Measurements from ENCODE around the gene PLA2R1. TPM values are rescaled to one million over a fixed set of nuclear protein-coding genes. Genes with fewer than 3 reads are reported as not detected.

PLA2R1 gene
- total RNA-seq, 1 experiment from 2014 or later = 0.39 TPM

DNA sequence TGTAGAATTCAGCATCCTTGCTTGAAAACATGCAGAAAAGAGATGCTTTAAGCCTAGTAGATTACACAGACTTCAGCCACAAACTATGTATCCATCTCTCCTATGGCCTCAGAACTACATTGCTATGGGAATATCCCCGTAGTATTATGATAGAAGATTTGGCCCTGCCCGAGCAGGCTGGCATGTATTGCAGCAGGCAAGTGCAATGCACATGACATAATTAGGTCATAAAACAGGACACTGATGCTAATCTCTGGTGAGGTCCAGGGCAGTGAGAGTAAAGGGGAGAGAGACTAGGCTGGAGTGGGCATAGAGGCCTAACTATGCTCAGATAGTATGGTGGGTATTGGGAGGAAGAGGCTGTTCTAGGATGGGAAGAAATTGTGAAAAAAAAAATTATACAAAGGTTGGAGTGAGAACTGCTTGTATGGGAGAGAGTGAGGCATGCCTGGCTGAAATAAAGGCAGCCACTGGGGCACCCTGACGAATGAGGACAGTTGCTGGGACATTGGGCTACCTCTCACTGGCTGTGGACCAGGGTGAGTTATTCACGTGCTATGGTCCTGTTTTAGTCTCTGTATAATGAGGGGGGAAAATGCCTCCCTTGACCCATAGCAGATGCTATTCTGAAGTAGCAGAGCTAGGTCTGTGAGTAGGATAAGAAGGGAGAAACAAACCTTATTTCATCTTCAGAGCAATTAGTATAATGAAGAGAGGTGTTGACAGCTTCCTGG, 1.6 kb upstream of the PLA2R1 start:
- Mint-ChIP-seq H3K4me1 (ENCODE audit: low read depth, unreplicated experiment) (peaks cover 6% of the 10 kb centered on the region), H3K4me3 (ENCODE audit: unreplicated experiment) (no peak overlapping the region), H3K27me3 (ENCODE audit: insufficient read depth, unreplicated experiment) (no peaks in the 10 kb centered on the region), H3K9me3 (ENCODE audit: unreplicated experiment) (no peaks in the 10 kb centered on the region), H3K36me3 (ENCODE audit: insufficient read depth, unreplicated experiment) (no peaks in the 10 kb centered on the region), H3K27ac (ENCODE audit: unreplicated experiment) (no peak overlapping the region)
- Histone ChIP-seq H3K36me3 (ENCODE audit: control insufficient read depth, insufficient read depth, low read length) (no peaks in the 10 kb centered on the region), H3K4me1 (no peaks in the 10 kb centered on the region), H3K9me3 (no peaks in the 10 kb centered on the region; the same call in 1 of the 2 replicates), H3K27me3 (replicated peaks; ENCODE audit: control insufficient read depth, insufficient read depth, low read length) (no peaks in the 10 kb centered on the region), H3K4me3 (ENCODE audit: low read depth, low read length) (no peak overlapping the region)
- DNase-seq = no peak
- POLR2A ChIA-PET = no interaction called here
- TF ChIP-seq, protein P1, sequence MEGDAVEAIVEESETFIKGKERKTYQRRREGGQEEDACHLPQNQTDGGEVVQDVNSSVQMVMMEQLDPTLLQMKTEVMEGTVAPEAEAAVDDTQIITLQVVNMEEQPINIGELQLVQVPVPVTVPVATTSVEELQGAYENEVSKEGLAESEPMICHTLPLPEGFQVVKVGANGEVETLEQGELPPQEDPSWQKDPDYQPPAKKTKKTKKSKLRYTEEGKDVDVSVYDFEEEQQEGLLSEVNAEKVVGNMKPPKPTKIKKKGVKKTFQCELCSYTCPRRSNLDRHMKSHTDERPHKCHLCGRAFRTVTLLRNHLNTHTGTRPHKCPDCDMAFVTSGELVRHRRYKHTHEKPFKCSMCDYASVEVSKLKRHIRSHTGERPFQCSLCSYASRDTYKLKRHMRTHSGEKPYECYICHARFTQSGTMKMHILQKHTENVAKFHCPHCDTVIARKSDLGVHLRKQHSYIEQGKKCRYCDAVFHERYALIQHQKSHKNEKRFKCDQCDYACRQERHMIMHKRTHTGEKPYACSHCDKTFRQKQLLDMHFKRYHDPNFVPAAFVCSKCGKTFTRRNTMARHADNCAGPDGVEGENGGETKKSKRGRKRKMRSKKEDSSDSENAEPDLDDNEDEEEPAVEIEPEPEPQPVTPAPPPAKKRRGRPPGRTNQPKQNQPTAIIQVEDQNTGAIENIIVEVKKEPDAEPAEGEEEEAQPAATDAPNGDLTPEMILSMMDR (IDR thresholded peaks at IDR 0.05; ENCODE audit: insufficient read depth in 1 of 2, low read depth in 1 of 2, low read length in 1 of 2, severe bottlenecking in 1 of 2, unreplicated experiment in 1 of 2) = no peak
- intact Hi-C loops (cut with micrococcal nuclease; ENCODE audit: unreplicated experiment) = no loop called here
- CTCF ChIA-PET = no interaction called here
- BruUV-seq (replicated peaks) = no TSS peak

- H3K4me3 Mint-ChIP-seq (ENCODE audit: unreplicated experiment) = peak overlapping the region; percentile 82
- no peaks in the 10 kb centered on the region for H3K9me3 Mint-ChIP-seq (ENCODE audit: unreplicated experiment)
- no TSS peak for BruUV-seq (replicated peaks)
- H3K9me3 ChIP-seq = no peaks in the 10 kb centered on the region; the same call in 1 of the 2 replicates
- H3K27ac Mint-ChIP-seq (ENCODE audit: unreplicated experiment) = peak overlapping the region; percentile 29
- H3K27me3 Mint-ChIP-seq (ENCODE audit: insufficient read depth, unreplicated experiment) = no peaks in the 10 kb centered on the region
- intact Hi-C loops (cut with micrococcal nuclease; ENCODE audit: unreplicated experiment) = no loop called here
- no peaks in the 10 kb centered on the region for H3K36me3 ChIP-seq (ENCODE audit: control insufficient read depth, insufficient read depth, low read length)
- H3K4me3 ChIP-seq (ENCODE audit: low read depth, low read length) = no peak overlapping the region
- TF ChIP-seq, protein P1 (IDR thresholded peaks at IDR 0.05; ENCODE audit: insufficient read depth in 1 of 2, low read depth in 1 of 2, low read length in 1 of 2, severe bottlenecking in 1 of 2, unreplicated experiment in 1 of 2) = no peak
- DNase-seq = no peak
- no peaks in the 10 kb centered on the region for H3K4me1 ChIP-seq
- CTCF ChIA-PET = no interaction called here
- no peaks in the 10 kb centered on the region for H3K27me3 ChIP-seq (replicated peaks; ENCODE audit: control insufficient read depth, insufficient read depth, low read length)
- no peaks in the 10 kb centered on the region for H3K36me3 Mint-ChIP-seq (ENCODE audit: insufficient read depth, unreplicated experiment)
- H3K4me1 Mint-ChIP-seq (ENCODE audit: low read depth, unreplicated experiment) = peaks cover 6% of the 10 kb centered on the region
- POLR2A ChIA-PET = no interaction called here
Measured at GRCh38 chr2:160063271-160063670, 856 bp upstream of the PLA2R1 start.

- ChIA-PET POLR2A (no interaction called here), CTCF (no interaction called here)
- Histone ChIP-seq H3K4me3 (ENCODE audit: low read depth, low read length) (peak overlapping the region; percentile 38), H3K9me3 (no peaks in the 10 kb centered on the region), H3K4me1 (no peaks in the 10 kb centered on the region), H3K27me3 (replicated peaks; ENCODE audit: control insufficient read depth, insufficient read depth, low read length) (no peaks in the 10 kb centered on the region), H3K36me3 (ENCODE audit: control insufficient read depth, insufficient read depth, low read length) (no peaks in the 10 kb centered on the region)
- TF ChIP-seq, protein P1 (IDR thresholded peaks at IDR 0.05; ENCODE audit: insufficient read depth in 1 of 2, low read depth in 1 of 2, low read length in 1 of 2, severe bottlenecking in 1 of 2, unreplicated experiment in 1 of 2) = no peak
- no peak for DNase-seq
- no peak overlapping the region for H3K27ac Mint-ChIP-seq (ENCODE audit: unreplicated experiment)
- H3K27me3 Mint-ChIP-seq (ENCODE audit: insufficient read depth, unreplicated experiment) = no peaks in the 10 kb centered on the region
- H3K4me1 Mint-ChIP-seq (ENCODE audit: low read depth, unreplicated experiment) = peaks cover 6% of the 10 kb centered on the region
- no peaks in the 10 kb centered on the region for H3K36me3 Mint-ChIP-seq (ENCODE audit: insufficient read depth, unreplicated experiment)
- peak overlapping the region; percentile 82 for H3K4me3 Mint-ChIP-seq (ENCODE audit: unreplicated experiment)
- intact Hi-C loops (cut with micrococcal nuclease; ENCODE audit: unreplicated experiment) = no loop called here
- BruUV-seq (replicated peaks) = no TSS peak
- H3K9me3 Mint-ChIP-seq (ENCODE audit: unreplicated experiment) = no peaks in the 10 kb centered on the region
Measured at GRCh38 chr2:160061944-160062291, 497 bp downstream of the PLA2R1 start.

All from Caco-2 (cell line).